ENCODE data around the gene PNMA8C. TPM values are rescaled to one million over a fixed set of nuclear protein-coding genes. Genes with fewer than 3 reads are reported as not detected.

The PNMA8C gene
- total RNA-seq, 1 donor, result 0.36 TPM

- Histone ChIP-seq H3K4me1 (ENCODE audit: insufficient read depth, low read length) (peaks cover 24% of the 10 kb centered on the region), H2AFZ (ENCODE audit: low read length) (peak overlapping the region; percentile 69), H3K27ac (ENCODE audit: low read depth, low read length) (peak overlapping the region; percentile 83), H3K4me2 (ENCODE audit: insufficient read depth, low read length) (peak overlapping the region; percentile 87), H3K79me2 (ENCODE audit: insufficient read depth, low read length) (no peaks in the 10 kb centered on the region), H3K9me3 (ENCODE audit: low read depth, low read length) (no peaks in the 10 kb centered on the region), H3K4me3 (ENCODE audit: insufficient read depth, low read length) (peak overlapping the region; percentile 56), H3K36me3 (ENCODE audit: insufficient read depth, low read length) (no peaks in the 10 kb centered on the region), H3K27me3 (ENCODE audit: insufficient read depth, low read length) (no peaks in the 10 kb centered on the region), H4K20me1 (ENCODE audit: insufficient read depth, low read length) (no peaks in the 10 kb centered on the region)
- DNase-seq (ENCODE audit: insufficient read length, low spot score, missing footprints), result peak; percentile 96
- TF ChIP-seq CTCF (IDR thresholded peaks at IDR 0.05; ENCODE audit: extremely low read depth, low read depth, low read length), result no peak
Observed at GRCh38 chr19:46466536-46467196, 37.9 kb upstream of the PNMA8C start.

GRCh38 chr19:46463516-46463915 lies 34.8 kb upstream of the PNMA8C start:
- H3K9me3 ChIP-seq (ENCODE audit: low read depth, low read length), result no peaks in the 10 kb centered on the region
- no peaks in the 10 kb centered on the region for H3K79me2 ChIP-seq (ENCODE audit: insufficient read depth, low read length)
- no peak overlapping the region for H3K4me3 ChIP-seq (ENCODE audit: insufficient read depth, low read length)
- H3K4me1 ChIP-seq (ENCODE audit: insufficient read depth, low read length), result peaks cover 14% of the 10 kb centered on the region
- no peak overlapping the region for H3K4me2 ChIP-seq (ENCODE audit: insufficient read depth, low read length)
- H3K36me3 ChIP-seq (ENCODE audit: insufficient read depth, low read length), result no peaks in the 10 kb centered on the region
- peak; percentile 17 for DNase-seq (ENCODE audit: insufficient read length, low spot score, missing footprints)
- no peaks in the 10 kb centered on the region for H4K20me1 ChIP-seq (ENCODE audit: insufficient read depth, low read length)
- H2AFZ ChIP-seq (ENCODE audit: low read length), result no peak overlapping the region
- no peak overlapping the region for H3K27ac ChIP-seq (ENCODE audit: low read depth, low read length)
- no peaks in the 10 kb centered on the region for H3K27me3 ChIP-seq (ENCODE audit: insufficient read depth, low read length)
- no peak for TF ChIP-seq CTCF (IDR thresholded peaks at IDR 0.05; ENCODE audit: extremely low read depth, low read depth, low read length)

- H3K9me3 ChIP-seq (ENCODE audit: low read depth, low read length), result no peaks in the 10 kb centered on the region
- no peaks in the 10 kb centered on the region for H3K27me3 ChIP-seq (ENCODE audit: insufficient read depth, low read length)
- no peak overlapping the region for H2AFZ ChIP-seq (ENCODE audit: low read length)
- no peaks in the 10 kb centered on the region for H3K79me2 ChIP-seq (ENCODE audit: insufficient read depth, low read length)
- H4K20me1 ChIP-seq (ENCODE audit: insufficient read depth, low read length), result no peaks in the 10 kb centered on the region
- no peak for TF ChIP-seq CTCF (IDR thresholded peaks at IDR 0.05; ENCODE audit: extremely low read depth, low read depth, low read length)
- H3K4me1 ChIP-seq (ENCODE audit: insufficient read depth, low read length), result peaks cover 6% of the 10 kb centered on the region
- H3K36me3 ChIP-seq (ENCODE audit: insufficient read depth, low read length), result no peaks in the 10 kb centered on the region
- DNase-seq (ENCODE audit: insufficient read length, low spot score, missing footprints), result no peak
- no peak overlapping the region for H3K27ac ChIP-seq (ENCODE audit: low read depth, low read length)
- no peak overlapping the region for H3K4me2 ChIP-seq (ENCODE audit: insufficient read depth, low read length)
- H3K4me3 ChIP-seq (ENCODE audit: insufficient read depth, low read length), result no peak overlapping the region
Observed at GRCh38 chr19:46461537-46461936, 32.8 kb upstream of the PNMA8C start.

- H3K4me3 ChIP-seq (ENCODE audit: insufficient read depth, low read length), result no peak overlapping the region
- no peaks in the 10 kb centered on the region for H3K36me3 ChIP-seq (ENCODE audit: insufficient read depth, low read length)
- peaks cover under 1% of the 10 kb centered on the region for H3K4me1 ChIP-seq (ENCODE audit: insufficient read depth, low read length)
- no peaks in the 10 kb centered on the region for H3K27me3 ChIP-seq (ENCODE audit: insufficient read depth, low read length)
- H2AFZ ChIP-seq (ENCODE audit: low read length), result no peak overlapping the region
- TF ChIP-seq CTCF (IDR thresholded peaks at IDR 0.05; ENCODE audit: extremely low read depth, low read depth, low read length), result no peak
- no peak for DNase-seq (ENCODE audit: insufficient read length, low spot score, missing footprints)
- H3K9me3 ChIP-seq (ENCODE audit: low read depth, low read length), result no peaks in the 10 kb centered on the region
- H3K79me2 ChIP-seq (ENCODE audit: insufficient read depth, low read length), result no peaks in the 10 kb centered on the region
- no peak overlapping the region for H3K4me2 ChIP-seq (ENCODE audit: insufficient read depth, low read length)
- H4K20me1 ChIP-seq (ENCODE audit: insufficient read depth, low read length), result no peaks in the 10 kb centered on the region
- H3K27ac ChIP-seq (ENCODE audit: low read depth, low read length), result no peak overlapping the region
Observed at GRCh38 chr19:46460981-46461380, 32.2 kb upstream of the PNMA8C start.

Data from osteoblast (primary cell).